GM23338 (cell line): ENCODE data around the gene AARS2. TPM values are rescaled to one million over a fixed set of nuclear protein-coding genes. Genes with fewer than 3 reads are reported as not detected.
A peak's percentile ranks its signal among the peaks of the same experiment; 100 is the strongest.
"Not testable (repeated sequence)": the region's sequence is repeated elsewhere in the genome, so short reads cannot be mapped to it uniquely, and the experiment has no call there.

Experiments used
- ATAC-seq: fragments of 200-7000 bp; cut with Tn5 transposase; 3 replicates; pipeline ENCODE4 v1.9.1; 2020
- DNase-seq: peaks from one replicate; pipeline ENCODE4 v3.0.0-alpha.2; 2015; ENCODE audit warnings: low spot score
- H2AFZ ChIP-seq: fragments of 200-600 bp; sonication (generic); 2 replicates; pipeline ENCODE4 v1.8.0; 2016; ENCODE audit warnings: antibody characterized with exemption, mild to moderate bottlenecking, moderate library complexity
- H3F3A ChIP-seq: fragments of 200-600 bp; sonication (generic); replicated peaks from 2 replicates; pipeline ENCODE4 v1.8.0; 2017; ENCODE audit warnings: antibody characterized with exemption, mixed run types, low read depth
- H3K27ac ChIP-seq: fragments of 200-600 bp; sonication (generic); 2 replicates; pipeline ENCODE4 v1.6.1; 2016; ENCODE audit warnings: low read depth
- H3K27me3 ChIP-seq: fragments of 200-600 bp; sonication (generic); 2 replicates; pipeline ENCODE4 v1.8.0; 2016; ENCODE audit warnings: mild to moderate bottlenecking, mixed run types, moderate library complexity; ENCODE audit not compliant: insufficient read depth
- H3K36me3 ChIP-seq: fragments of 200-600 bp; sonication (generic); 2 replicates; pipeline ENCODE4 v1.8.0; 2016; ENCODE audit warnings: mild to moderate bottlenecking; ENCODE audit not compliant: insufficient read depth
- H3K4me1 ChIP-seq: fragments of 200-600 bp; sonication (generic); 2 replicates; pipeline ENCODE4 v1.8.0; 2016; ENCODE audit warnings: mild to moderate bottlenecking, moderate library complexity; ENCODE audit not compliant: insufficient read depth
- H3K4me2 ChIP-seq: fragments of 200-600 bp; sonication (generic); 2 replicates; pipeline ENCODE4 v1.7.1; 2017; ENCODE audit warnings: mixed run types
- H3K4me3 ChIP-seq: fragments of 200-600 bp; sonication (generic); 2 replicates; pipeline ENCODE4 v1.6.1; 2016; ENCODE audit warnings: mixed run types
- H3K79me2 ChIP-seq: fragments of 200-600 bp; sonication (generic); replicated peaks from 2 replicates; pipeline ENCODE4 v1.8.0; 2017; ENCODE audit warnings: mild to moderate bottlenecking; ENCODE audit not compliant: insufficient read depth
- H3K9me2 ChIP-seq: fragments of 200-600 bp; sonication (generic); 2 replicates; pipeline ENCODE4 v1.8.0; 2017; ENCODE audit not compliant: insufficient read depth
- H4K20me1 ChIP-seq: fragments of 200-600 bp; sonication (generic); replicated peaks from 2 replicates; pipeline ENCODE4 v1.8.0; 2017; ENCODE audit warnings: mild to moderate bottlenecking; ENCODE audit not compliant: insufficient read depth
- H3K27ac Mint-ChIP-seq: 2 replicates; pipeline ENCODE4 v1.8.0; 2020; ENCODE audit warnings: inconsistent platforms, mild to moderate bottlenecking, moderate library complexity, mixed read lengths
- H3K27me3 Mint-ChIP-seq: 3 replicates; pipeline ENCODE4 v1.8.0; 2022; ENCODE audit warnings: low read depth, mild to moderate bottlenecking, moderate library complexity, mixed read lengths, inconsistent platforms; ENCODE audit not compliant: insufficient read depth, poor library complexity
- H3K36me3 Mint-ChIP-seq: 3 replicates; pipeline ENCODE4 v1.8.0; 2021; ENCODE audit warnings: low read depth, mild to moderate bottlenecking, inconsistent platforms, moderate library complexity, mixed read lengths
- H3K4me1 Mint-ChIP-seq: 3 replicates; pipeline ENCODE4 v1.8.0; 2020; ENCODE audit warnings: mild to moderate bottlenecking, inconsistent platforms, mixed read lengths
- H3K4me3 Mint-ChIP-seq: 3 replicates; pipeline ENCODE4 v1.8.0; 2021; ENCODE audit warnings: moderate library complexity, mild to moderate bottlenecking, inconsistent platforms, mixed read lengths
- H3K9me3 Mint-ChIP-seq: 3 replicates; pipeline ENCODE4 v1.8.0; 2020; ENCODE audit warnings: moderate library complexity, mild to moderate bottlenecking, inconsistent platforms, mixed read lengths
- CREB1 ChIP-seq: fragments of 250-450 bp; sonication (Bioruptor Pico); IDR thresholded peaks from 2 replicates; pipeline ENCODE4 v1.5.0; 2020; ENCODE audit warnings: low read depth, mild to moderate bottlenecking, moderate library complexity
- EZH2 ChIP-seq: fragments of 200-600 bp; sonication (generic); IDR thresholded peaks from one replicate; pipeline ENCODE4 v1.8.0; 2017; ENCODE audit warnings: antibody characterized with exemption, mild to moderate bottlenecking, low read depth; ENCODE audit not compliant: unreplicated experiment
- POLR2AphosphoS5 ChIP-seq: IDR thresholded peaks from 2 replicates; pipeline ENCODE4 v1.6.1; 2016; ENCODE audit warnings: antibody characterized with exemption, low read depth
- REST ChIP-seq: IDR thresholded peaks from one replicate; pipeline ENCODE4 v1.6.1; 2018; ENCODE audit warnings: antibody characterized with exemption; ENCODE audit not compliant: unreplicated experiment
- ZNF114 ChIP-seq: fragments of 250-450 bp; sonication (Bioruptor Pico); IDR thresholded peaks from 2 replicates; pipeline ENCODE4 v1.5.0; 2020; ENCODE audit warnings: mild to moderate bottlenecking, moderate library complexity
- ZNF462 ChIP-seq: fragments of 250-450 bp; sonication (Bioruptor Pico); IDR thresholded peaks from 2 replicates; pipeline ENCODE4 v1.5.0; 2020; ENCODE audit warnings: mild to moderate bottlenecking, moderate library complexity
- polyA plus RNA-seq: library from polyadenylated mRNA; unstranded; fragments of >200 nt; fragmentation: Nextera tagmentation; extraction: Ambion mirVana; gene quantifications from 2 replicates; pipeline ENCODE4 v1.2.1, GENCODE V29; 2016
- total RNA-seq: library from RNA; depleted of rRNA; stranded (reverse); fragments of >200 nt; shearing (Covaris generic); gene quantifications from 2 replicates; pipeline ENCODE4 v1.2.3, GENCODE V29; 2014

AARS2 gene
- total and polyA plus RNA-seq, 2 experiments from 2014 or later: 6.5 to 23.2 TPM

- Histone ChIP-seq H3K36me3 (no peaks in the 10 kb centered on the region), H3K4me1 (peaks cover 27% of the 10 kb centered on the region), H3K4me3 (no peak overlapping the region), H3K27ac (no peak overlapping the region), H2AFZ (0 out of 2 replicates have a peak overlapping the region, but pooled peaks have one; percentile 28), H3K4me2 (no peak overlapping the region), H3K9me2 (0 out of 2 replicates have a peak, but pooled peaks cover 8% of the 10 kb centered on the region), H4K20me1 (no peaks in the 10 kb centered on the region), H3K79me2 (no peaks in the 10 kb centered on the region), H3K27me3 (no peaks in the 10 kb centered on the region), H3F3A (no peaks in the 10 kb centered on the region)
- H3K27me3 Mint-ChIP-seq: peaks cover 4% of the 10 kb centered on the region
- no peak overlapping the region for H3K27ac Mint-ChIP-seq
- DNase-seq (no peak), ATAC-seq (no peak)
- TF ChIP-seq CREB1 (CRISPR knock-in tag): no peak
- no peak overlapping the region for H3K4me3 Mint-ChIP-seq
- no peaks in the 10 kb centered on the region for H3K9me3 Mint-ChIP-seq
- peaks cover 29% of the 10 kb centered on the region for H3K4me1 Mint-ChIP-seq
- H3K36me3 Mint-ChIP-seq: no peaks in the 10 kb centered on the region
Measured at GRCh38 chr6:44332585-44332984, 19.4 kb upstream of the AARS2 start.

- H3K9me3 Mint-ChIP-seq: no peaks in the 10 kb centered on the region
- Histone ChIP-seq H3K9me2 (0 out of 2 replicates have a peak, but pooled peaks cover 7% of the 10 kb centered on the region), H3K27me3 (no peaks in the 10 kb centered on the region), H3K4me1 (peaks cover 24% of the 10 kb centered on the region), H3F3A (no peaks in the 10 kb centered on the region), H3K79me2 (no peaks in the 10 kb centered on the region), H4K20me1 (no peaks in the 10 kb centered on the region), H3K36me3 (no peaks in the 10 kb centered on the region), H3K4me2 (no peak overlapping the region), H3K4me3 (no peak overlapping the region), H3K27ac (no peak overlapping the region), H2AFZ (peak overlapping the region; percentile 56; the same call in 1 of the 2 replicates)
- H3K27me3 Mint-ChIP-seq: peaks cover 4% of the 10 kb centered on the region
- DNase-seq: no peak
- no peak for ATAC-seq
- H3K4me1 Mint-ChIP-seq: peaks cover 18% of the 10 kb centered on the region
- no peaks in the 10 kb centered on the region for H3K36me3 Mint-ChIP-seq
- H3K27ac Mint-ChIP-seq: no peak overlapping the region
- no peak overlapping the region for H3K4me3 Mint-ChIP-seq
- TF ChIP-seq ZNF114 (CRISPR knock-in tag): no peak
- no peak for TF ChIP-seq ZNF462
- TF ChIP-seq CREB1 (CRISPR knock-in tag): no peak
- TF ChIP-seq REST: no peak
- TF ChIP-seq EZH2: no peak
- TF ChIP-seq POLR2AphosphoS5: no peak
Measured at GRCh38 chr6:44329858-44330257, 16.7 kb upstream of the AARS2 start.

- H3K36me3 ChIP-seq, H3K27me3 Mint-ChIP-seq, H2AFZ ChIP-seq, H3K36me3 Mint-ChIP-seq, H3K9me3 Mint-ChIP-seq, H3K27ac ChIP-seq, H3F3A ChIP-seq, H3K27me3 ChIP-seq, ATAC-seq, H4K20me1 ChIP-seq, H3K9me2 ChIP-seq, H3K79me2 ChIP-seq, H3K27ac Mint-ChIP-seq: not testable (repeated sequence)
- Histone ChIP-seq H3K4me2 (peak overlapping the region; percentile 39), H3K4me3 (0 out of 2 replicates have a peak overlapping the region, but pooled peaks have one; percentile 12), H3K4me1 (peaks cover 24% of the 10 kb centered on the region)
- Mint-ChIP-seq H3K4me1 (peaks cover 18% of the 10 kb centered on the region), H3K4me3 (peak overlapping the region; percentile 53)
- peak; percentile 36 for DNase-seq
Measured at GRCh38 chr6:44328203-44328602, 15.1 kb upstream of the AARS2 start.
